Measurements from ENCODE around the gene NDUFB5. TPM values are rescaled to one million over a fixed set of nuclear protein-coding genes. Genes with fewer than 3 reads are reported as not detected.
A peak's percentile ranks its signal among the peaks of the same experiment; 100 is the strongest.
"Not testable (repeated sequence)": the region's sequence is repeated elsewhere in the genome, so short reads cannot be mapped to it uniquely, and the experiment has no call there.

NDUFB5 gene
- total RNA-seq, 1 donor from 2014 or later = 122 TPM

DNA sequence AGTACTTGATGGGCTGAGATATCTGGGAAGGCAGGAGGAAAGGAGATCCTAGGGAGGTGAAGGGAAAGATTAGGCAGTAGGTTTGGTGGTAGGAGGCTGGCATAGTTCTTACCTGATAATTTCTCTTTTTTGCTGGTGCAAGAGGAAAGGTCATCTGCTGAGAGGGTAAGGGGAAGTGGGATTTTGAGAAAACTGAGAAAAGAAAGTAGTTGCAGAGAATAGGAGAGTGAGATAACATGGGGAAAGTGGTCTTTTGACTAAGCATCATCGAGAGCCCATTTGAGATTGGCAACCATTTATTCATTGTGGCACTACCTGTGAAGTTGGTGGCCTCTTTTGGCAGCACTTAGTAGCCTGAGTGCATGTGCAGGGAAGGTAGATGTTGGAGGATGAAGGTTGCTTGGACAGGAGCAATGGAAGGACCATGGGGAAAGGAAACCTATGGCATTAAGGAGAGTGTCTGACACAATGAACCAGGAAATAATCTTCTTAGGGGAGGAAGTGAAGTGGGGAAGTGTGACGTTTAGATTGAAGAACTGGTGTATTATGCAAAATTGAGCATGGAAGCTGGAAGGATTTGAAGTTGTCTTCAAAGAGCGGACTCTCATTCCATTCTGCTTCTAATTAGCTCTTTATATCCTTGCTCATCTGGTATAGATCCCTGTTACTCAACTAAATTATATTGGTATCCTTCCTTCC is 26.3 kb downstream of the NDUFB5 start:
- no peak for DNase-seq (ENCODE audit: low read depth in 2 of 2)

GRCh38 chr3:179640469-179640868 is 35.9 kb downstream of the NDUFB5 start:
- no peak for DNase-seq (ENCODE audit: low read depth in 2 of 2)

GRCh38 chr3:179642871-179643270 is 38.3 kb downstream of the NDUFB5 start:
- DNase-seq (ENCODE audit: low read depth in 2 of 2) = no peak

GRCh38 chr3:179643837-179644236 is 39.2 kb downstream of the NDUFB5 start:
- not testable (repeated sequence) for DNase-seq (ENCODE audit: low read depth in 2 of 2)

GRCh38 chr3:179646177-179646576 is 41.6 kb downstream of the NDUFB5 start:
- no peak for DNase-seq (ENCODE audit: low read depth in 2 of 2)

DNA sequence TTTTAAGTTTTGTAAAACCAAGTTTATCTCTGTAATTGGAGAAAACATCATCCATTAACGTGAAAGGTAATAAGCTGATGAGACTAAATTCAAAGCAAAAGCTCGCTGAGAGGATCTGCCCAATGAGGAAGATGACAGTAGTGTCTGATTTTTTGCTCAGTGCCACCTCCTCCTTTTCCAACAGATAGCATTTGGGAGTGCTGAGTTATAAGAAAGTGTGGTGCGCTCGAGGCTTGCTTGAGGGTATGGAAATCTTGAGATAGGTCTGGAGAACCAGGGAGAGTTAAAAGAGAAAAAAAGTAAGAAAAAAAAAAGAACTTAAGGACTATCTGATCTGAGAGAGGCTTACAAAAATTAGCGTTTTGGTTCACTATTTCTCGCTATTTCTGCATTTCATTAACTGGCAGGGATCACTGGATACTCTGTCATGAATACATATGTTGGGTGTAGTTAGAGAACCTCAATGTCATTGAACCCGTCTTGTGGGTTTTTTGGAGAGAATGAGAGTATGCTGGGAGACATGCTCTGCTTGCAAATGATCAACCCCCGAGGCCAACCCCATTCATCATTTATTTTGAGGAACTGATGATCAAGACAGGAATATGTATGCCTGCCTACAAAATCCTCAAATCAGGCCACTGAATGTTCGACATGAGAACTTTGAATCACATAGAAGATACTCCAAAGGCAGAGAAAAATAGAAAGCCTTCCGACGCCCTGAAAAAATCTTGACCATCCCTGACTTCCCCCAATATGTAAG is 47.3 kb downstream of the NDUFB5 start:
- no peak for DNase-seq (ENCODE audit: low read depth in 2 of 2)

- peak; percentile 84 to 91 for DNase-seq (ENCODE audit: low read depth in 2 of 2)
These were observed 48.0 kb downstream of the NDUFB5 start, which contains the start of gene USP13 for GRCh38 chr3:179652447-179653095. USP13 (plus strand) TSS chr3:179653040; CDS start chr3:179653226, 186 bp downstream.

GRCh38 chr3:179653096-179653797 is 48.7 kb downstream of the NDUFB5 start:
- peak; percentile 82 to 86 for DNase-seq (ENCODE audit: low read depth in 2 of 2)

GRCh38 chr3:179655236-179655635 is 50.6 kb downstream of the NDUFB5 start:
- no peak for DNase-seq (ENCODE audit: low read depth in 2 of 2)

GRCh38 chr3:179658606-179659005 is 54.0 kb downstream of the NDUFB5 start:
- DNase-seq (ENCODE audit: low read depth in 2 of 2) = no peak

GRCh38 chr3:179660872-179661271 is 56.3 kb downstream of the NDUFB5 start:
- DNase-seq (ENCODE audit: low read depth in 2 of 2) = no peak

GRCh38 chr3:179661777-179662176 is 57.2 kb downstream of the NDUFB5 start:
- peak in 1 of 2 donors; percentile 39 for DNase-seq (ENCODE audit: low read depth in 2 of 2)

DNA sequence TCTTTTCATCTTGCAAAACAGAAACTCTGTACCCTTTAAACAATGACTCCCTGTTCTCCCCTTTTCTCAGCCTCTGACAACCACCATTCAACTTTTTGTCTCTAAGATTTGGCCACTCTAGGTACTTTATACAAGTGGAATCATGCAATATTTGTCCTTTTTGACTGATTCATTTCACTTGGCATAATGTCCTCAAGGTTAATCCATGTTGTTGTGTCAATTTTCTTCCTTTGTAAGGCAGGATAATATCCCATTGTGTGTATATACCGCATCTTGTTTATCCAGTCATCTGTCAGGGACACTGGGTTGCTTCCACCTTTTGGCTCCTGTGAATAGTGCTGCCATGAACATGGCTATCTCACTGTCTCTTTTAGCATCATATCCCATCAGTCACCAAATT is 58.5 kb downstream of the NDUFB5 start:
- DNase-seq (ENCODE audit: low read depth in 2 of 2) = peak in 1 of 2 donors; percentile 36

DNA sequence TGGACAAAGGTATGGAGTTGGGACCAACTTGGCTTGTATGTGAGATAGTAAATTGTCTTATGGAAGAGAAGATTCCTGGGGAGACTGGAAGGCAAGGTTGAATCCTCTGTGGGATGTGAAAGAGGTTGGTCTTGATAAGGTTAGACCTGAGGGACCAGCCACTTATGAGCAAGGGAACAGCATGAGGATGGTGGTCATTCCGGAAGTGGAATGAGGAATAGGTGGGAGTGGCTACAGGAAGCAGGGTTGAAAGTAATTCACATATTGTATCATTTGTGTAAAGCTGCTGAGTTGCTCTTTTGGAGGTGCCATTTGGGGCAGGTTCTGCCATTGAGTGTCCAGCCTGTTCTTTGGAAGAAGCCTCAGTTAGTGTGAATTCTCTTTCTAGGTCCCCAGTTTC is 61.4 kb downstream of the NDUFB5 start:
- peak; percentile 46 to 62 for DNase-seq (ENCODE audit: low read depth in 2 of 2)

DNA sequence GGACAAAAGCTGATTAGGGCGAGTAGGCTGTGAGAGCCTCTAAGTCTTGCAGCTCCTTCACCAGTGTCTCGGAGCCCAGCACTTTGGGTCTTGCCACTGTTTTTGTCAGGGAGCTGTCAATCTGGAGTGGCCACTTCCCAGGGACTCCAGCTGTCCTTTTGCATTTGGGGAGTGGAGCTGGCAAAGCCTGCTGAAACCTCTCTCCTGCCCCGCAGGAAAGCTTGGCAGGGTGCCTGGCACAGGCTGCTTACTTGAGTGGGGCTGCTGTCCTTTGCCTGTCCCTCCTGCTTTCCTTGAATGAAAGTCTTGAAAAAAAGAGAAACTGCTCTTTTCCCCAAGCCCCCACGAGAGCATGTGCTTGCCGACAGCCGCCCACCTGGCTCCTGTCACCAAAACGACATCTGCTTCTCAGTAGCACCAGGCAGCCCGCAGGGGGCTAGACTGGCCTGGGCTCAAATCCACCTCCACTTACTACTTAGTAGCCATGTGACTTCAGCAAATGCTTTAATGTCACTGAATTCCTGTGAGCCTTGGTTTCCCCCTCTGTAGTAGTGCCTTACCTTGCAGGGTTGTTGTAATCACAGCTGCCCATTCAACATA is 61.9 kb downstream of the NDUFB5 start:
- peak; percentile 29 to 46 for DNase-seq (ENCODE audit: low read depth in 2 of 2)

DNA sequence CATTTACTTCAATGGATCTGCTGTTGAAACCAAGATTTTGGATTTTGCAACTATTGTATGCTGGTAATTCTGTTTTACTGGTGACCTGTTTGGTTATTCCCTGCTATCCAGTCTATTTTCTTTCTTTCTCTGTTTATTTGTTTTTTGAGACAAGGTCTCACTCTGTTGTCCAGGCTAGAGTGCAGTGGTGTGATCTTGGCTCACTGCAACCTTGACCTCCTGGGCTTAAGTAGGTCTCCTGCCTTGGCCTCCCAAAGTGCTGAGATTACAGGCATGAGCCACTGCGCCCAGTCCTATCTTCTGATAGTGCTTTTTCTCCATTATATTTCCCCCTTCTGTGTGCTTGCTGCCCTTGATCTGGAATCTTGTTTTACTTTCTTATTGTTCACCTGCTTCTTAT is 63.8 kb downstream of the NDUFB5 start:
- no peak for DNase-seq (ENCODE audit: low read depth in 2 of 2)

DNA sequence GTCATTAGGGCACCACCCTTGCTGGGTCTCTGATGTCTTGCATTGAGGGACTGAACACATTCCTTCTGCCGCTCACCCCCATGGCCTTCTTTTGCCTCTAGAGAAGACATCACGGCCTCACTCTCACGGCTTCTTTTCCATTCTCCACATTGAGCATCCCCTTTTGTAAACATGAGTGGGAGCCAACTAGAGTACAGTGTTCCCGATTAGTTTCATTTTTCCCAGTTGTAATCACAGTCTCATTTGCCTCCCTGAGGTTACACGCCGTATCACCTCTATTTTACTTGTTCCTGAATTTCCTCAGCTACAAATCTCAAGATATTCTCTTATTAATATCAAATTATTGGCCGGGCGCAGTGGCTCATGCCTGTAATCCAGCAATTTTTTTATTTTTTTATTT is 65.7 kb downstream of the NDUFB5 start:
- DNase-seq (ENCODE audit: low read depth in 2 of 2) = peak in 1 of 2 donors; percentile 88

DNA sequence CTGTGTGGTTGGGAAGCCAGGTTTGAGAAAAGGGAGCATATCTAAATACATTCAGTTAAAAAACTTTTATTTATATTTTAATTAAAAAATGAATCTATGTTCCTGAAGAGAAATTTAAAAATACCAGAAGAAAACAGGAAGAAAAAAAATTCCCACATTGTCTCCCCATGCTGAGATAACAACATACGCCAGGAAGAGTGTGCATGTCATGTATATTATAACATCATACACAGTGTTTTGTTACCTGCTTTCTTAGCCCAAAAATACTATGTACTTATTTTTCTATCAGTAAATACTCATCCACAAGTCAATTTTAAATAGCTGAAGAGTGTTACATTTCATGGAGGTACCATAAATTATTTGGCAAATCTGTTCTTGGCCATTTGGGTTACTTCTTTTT is 66.7 kb downstream of the NDUFB5 start:
- peak in 1 of 2 donors; percentile 64 for DNase-seq (ENCODE audit: low read depth in 2 of 2)

DNA sequence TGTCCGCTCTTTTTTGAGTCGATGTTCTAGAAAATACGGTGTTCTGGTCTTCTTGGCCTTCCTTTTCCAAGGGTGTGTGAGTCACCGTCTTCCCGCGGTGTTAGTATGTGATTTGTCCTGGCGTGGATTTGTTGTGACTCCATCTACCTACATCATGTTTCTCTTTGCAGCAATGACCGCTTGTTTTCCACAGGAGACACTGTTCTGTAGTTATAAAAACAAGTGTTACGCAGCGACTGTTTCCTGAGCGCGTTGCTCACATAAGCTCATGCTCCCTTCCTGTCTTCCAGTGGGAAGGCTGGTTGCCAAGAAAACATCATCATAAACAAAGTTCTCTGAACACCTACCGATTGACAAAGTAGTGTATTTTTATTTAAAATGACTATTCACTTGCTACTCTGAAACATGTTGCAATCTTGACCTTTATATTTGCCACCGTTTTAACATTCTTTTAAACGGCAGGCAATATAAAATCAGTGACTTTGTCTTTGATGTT is 67.2 kb downstream of the NDUFB5 start:
- DNase-seq (ENCODE audit: low read depth in 2 of 2) = peak; percentile 100

- DNase-seq (ENCODE audit: low read depth in 2 of 2) = peak in 1 of 2 donors; percentile 21
These were observed 68.3 kb downstream of the NDUFB5 start for GRCh38 chr3:179672918-179673317.

- DNase-seq (ENCODE audit: low read depth in 2 of 2) = no peak
These were observed 68.9 kb downstream of the NDUFB5 start for GRCh38 chr3:179673523-179673922.
